Vagina (tissue), 2 donors: ENCODE data around the gene TSC1. TPM values are rescaled to one million over a fixed set of nuclear protein-coding genes. Genes with fewer than 3 reads are reported as not detected.

ENCODE experiments used
- DNase-seq, 2 donors: peaks; one replicate each; pipeline ENCODE4 v3.0.0-alpha.2; 2017; ENCODE audit errors: extremely low spot score in 2 of 2
- H3K27ac ChIP-seq: fragments of 200-600 bp; sonication (generic); one replicate; pipeline ENCODE4 v1.5.1; 2019
- H3K27me3 ChIP-seq: fragments of 200-600 bp; sonication (generic); one replicate; pipeline ENCODE4 v1.5.1; 2019
- H3K36me3 ChIP-seq, 2 donors: fragments of 200-600 bp; sonication (generic); one replicate each; pipeline ENCODE4 v1.5.1; 2017 to 2019
- H3K4me1 ChIP-seq: fragments of 200-600 bp; sonication (generic); one replicate; pipeline ENCODE4 v1.5.1; 2019
- H3K4me3 ChIP-seq, 2 donors: fragments of 200-600 bp; sonication (generic); 1 replicate in 1 of 2; 2 replicates in 1 of 2; pipeline ENCODE4 v1.5.1; 2016 to 2019
- H3K9me3 ChIP-seq: fragments of 200-600 bp; sonication (generic); one replicate; pipeline ENCODE4 v1.5.1; 2019
- CTCF ChIP-seq, 3 experiments: fragments of 450-650 bp in 2 of 3; fragments of 200-600 bp in 1 of 3; sonication (generic) in 1 of 3; IDR thresholded peaks; one replicate each; pipeline ENCODE4 v1.5.1; 2017 to 2019; ENCODE audit warnings: antibody characterized with exemption in 3 of 3, mild to moderate bottlenecking in 2 of 3, moderate library complexity in 2 of 3
- POLR2A ChIP-seq, 2 donors: fragments of 450-650 bp; IDR thresholded peaks; one replicate each; pipeline ENCODE4 v1.6.1; 2017; ENCODE audit warnings: antibody characterized with exemption in 2 of 2, mild to moderate bottlenecking in 2 of 2, moderate library complexity in 2 of 2
- POLR2AphosphoS5 ChIP-seq, 2 donors: sonication (generic); formaldehyde crosslinking; IDR thresholded peaks; one replicate each; pipeline ENCODE4 v1.9.0; 2017; ENCODE audit warnings: antibody characterized with exemption in 2 of 2, mild to moderate bottlenecking in 2 of 2, low read depth in 1 of 2; ENCODE audit not compliant: insufficient read depth in 1 of 2
- intact Hi-C: fragments of 100-400 bp; cut with DNase I; formaldehyde crosslinking; loops from one replicate; pipeline ENCODE4 v1.15.1; 2023
- total RNA-seq: library from RNA; depleted of rRNA; stranded (reverse); fragments of >200 nt; gene quantifications from one replicate; pipeline ENCODE4 v1.2.3, GENCODE V29; 2016

Gene TSC1
- total RNA-seq, 1 donor from 2014 or later, result 56.2 TPM

GRCh38 chr9:132858751-132859150 lies 85.7 kb downstream of the TSC1 start:
- Histone ChIP-seq H3K27me3 (no peaks in the 10 kb centered on the region), H3K36me3 (no peaks in the 10 kb centered on the region), H3K9me3 (no peaks in the 10 kb centered on the region), H3K4me1 (peaks cover 12% of the 10 kb centered on the region), H3K4me3 (no peak overlapping the region), H3K27ac (no peak overlapping the region)
- intact Hi-C loops, result no loop called here
- TF ChIP-seq CTCF (IDR thresholded peaks at IDR 0.05), result no peak
- no peak for TF ChIP-seq POLR2A (IDR thresholded peaks at IDR 0.05)
- TF ChIP-seq POLR2AphosphoS5 (IDR thresholded peaks at IDR 0.05; ENCODE audit: insufficient read depth in 1 of 2, low read depth in 1 of 2), result no peak
- no peak for DNase-seq

GRCh38 chr9:132857616-132858342 lies 86.6 kb downstream of the TSC1 start:
- H3K4me1 ChIP-seq, result peaks cover 12% of the 10 kb centered on the region
- peak overlapping the region; percentile 60 for H3K27ac ChIP-seq
- H3K4me3 ChIP-seq, result peak overlapping the region in 1 of 2 donors; percentile 21
- intact Hi-C loops, result no loop called here
- TF ChIP-seq POLR2A (IDR thresholded peaks at IDR 0.05) (no peak), CTCF (IDR thresholded peaks at IDR 0.05) (no peak), POLR2AphosphoS5 (IDR thresholded peaks at IDR 0.05; ENCODE audit: insufficient read depth in 1 of 2, low read depth in 1 of 2) (no peak)
- H3K27me3 ChIP-seq, result no peaks in the 10 kb centered on the region
- no peak for DNase-seq
- H3K36me3 ChIP-seq, result no peaks in the 10 kb centered on the region
- no peaks in the 10 kb centered on the region for H3K9me3 ChIP-seq

- Histone ChIP-seq H3K27me3 (no peaks in the 10 kb centered on the region), H3K4me3 (peak overlapping the region in 1 of 2 donors; percentile 21)
Measured at GRCh38 chr9:132857031-132857430, 87.4 kb downstream of the TSC1 start.

GRCh38 chr9:132855904-132856303 lies 88.5 kb downstream of the TSC1 start:
- Histone ChIP-seq H3K4me3 (no peak overlapping the region), H3K27me3 (no peaks in the 10 kb centered on the region), H3K4me1 (peaks cover 12% of the 10 kb centered on the region), H3K9me3 (no peaks in the 10 kb centered on the region), H3K27ac (no peak overlapping the region), H3K36me3 (no peaks in the 10 kb centered on the region)
- no peak for TF ChIP-seq CTCF (IDR thresholded peaks at IDR 0.05)
- no peak for TF ChIP-seq POLR2AphosphoS5 (IDR thresholded peaks at IDR 0.05; ENCODE audit: insufficient read depth in 1 of 2, low read depth in 1 of 2)
- no peak for TF ChIP-seq POLR2A (IDR thresholded peaks at IDR 0.05)
- intact Hi-C loops, result no loop called here
- no peak for DNase-seq

More at GRCh38 chr9:132857031-132857430, 87.4 kb downstream of the TSC1 start:
- TF ChIP-seq CTCF (IDR thresholded peaks at IDR 0.05), result no peak
- TF ChIP-seq POLR2AphosphoS5 (IDR thresholded peaks at IDR 0.05; ENCODE audit: insufficient read depth in 1 of 2, low read depth in 1 of 2), result no peak
- TF ChIP-seq POLR2A (IDR thresholded peaks at IDR 0.05), result no peak
- peak overlapping the region; percentile 60 for H3K27ac ChIP-seq
- intact Hi-C loops, result no loop called here
- DNase-seq, result peak in 1 of 2 donors; percentile 92
- H3K4me1 ChIP-seq, result peaks cover 12% of the 10 kb centered on the region
- H3K9me3 ChIP-seq, result no peaks in the 10 kb centered on the region
- no peaks in the 10 kb centered on the region for H3K36me3 ChIP-seq

- TF ChIP-seq POLR2A (IDR thresholded peaks at IDR 0.05), result no peak
- TF ChIP-seq POLR2AphosphoS5 (IDR thresholded peaks at IDR 0.05; ENCODE audit: insufficient read depth in 1 of 2, low read depth in 1 of 2), result no peak
- TF ChIP-seq CTCF (IDR thresholded peaks at IDR 0.05), result no peak
- DNase-seq, result no peak
Measured at GRCh38 chr9:132854832-132855231, 89.6 kb downstream of the TSC1 start.

More at GRCh38 chr9:132854832-132855231, 89.6 kb downstream of the TSC1 start:
- Histone ChIP-seq H3K27me3 (no peaks in the 10 kb centered on the region), H3K9me3 (no peaks in the 10 kb centered on the region), H3K4me3 (no peak overlapping the region), H3K4me1 (peaks cover 12% of the 10 kb centered on the region), H3K36me3 (no peaks in the 10 kb centered on the region), H3K27ac (no peak overlapping the region)
- intact Hi-C loops, result no loop called here
